ENCODE results near the gene PTEN.
"Not testable (repeated sequence)": the region's sequence is repeated elsewhere in the genome, so short reads cannot be mapped to it uniquely, and the experiment has no call there.

The PTEN gene

DNA sequence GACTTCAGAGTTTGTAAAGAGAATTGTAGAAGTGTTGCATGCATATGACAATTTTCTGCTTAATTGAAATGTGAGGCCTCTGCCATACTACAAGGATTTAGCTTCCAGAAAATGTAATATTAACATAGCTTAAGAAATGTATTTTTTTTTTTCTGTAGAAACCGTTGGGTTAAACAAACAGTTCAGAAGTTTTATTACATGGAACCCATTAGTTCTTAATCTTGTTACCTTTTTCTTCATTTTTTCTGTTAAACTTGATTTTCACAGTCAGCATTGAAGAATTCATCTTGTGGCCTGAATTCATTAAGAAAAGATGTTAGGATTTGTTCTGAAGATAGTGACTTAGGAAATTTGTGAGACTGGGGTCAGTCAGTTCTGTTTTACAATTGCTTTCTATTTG is 4.9 kb downstream of the PTEN start:
- peaks cover 0 to 66% (median 38%) of the 10 kb centered on the region in 5 donors for H3K4me1 ChIP-seq (ENCODE audit: control insufficient read depth in 5 of 5, insufficient read depth in 5 of 5, low read length in 5 of 5)
- H3K27me3 ChIP-seq (ENCODE audit: control insufficient read depth in 5 of 5, insufficient read depth in 4 of 5, low read length in 5 of 5), result no peaks in the 10 kb centered on the region
- no peaks in the 10 kb centered on the region for H3K36me3 ChIP-seq (ENCODE audit: control insufficient read depth in 5 of 5, insufficient read depth in 5 of 5, low read length in 5 of 5)
- H3K9me3 ChIP-seq (ENCODE audit: control insufficient read depth in 5 of 5, low read length in 5 of 5), result no peaks in the 10 kb centered on the region
- peak overlapping the region; percentile 91 for H3K27ac ChIP-seq (ENCODE audit: low read depth, low read length)
- peak overlapping the region; percentile 92 to 99 (median 97) for H3K4me3 ChIP-seq (ENCODE audit: low read depth in 1 of 5, low read length in 5 of 5)
- peak overlapping the region; percentile 76 to 92 (median 89) for H3K9ac ChIP-seq (ENCODE audit: low read length in 5 of 5)

DNA sequence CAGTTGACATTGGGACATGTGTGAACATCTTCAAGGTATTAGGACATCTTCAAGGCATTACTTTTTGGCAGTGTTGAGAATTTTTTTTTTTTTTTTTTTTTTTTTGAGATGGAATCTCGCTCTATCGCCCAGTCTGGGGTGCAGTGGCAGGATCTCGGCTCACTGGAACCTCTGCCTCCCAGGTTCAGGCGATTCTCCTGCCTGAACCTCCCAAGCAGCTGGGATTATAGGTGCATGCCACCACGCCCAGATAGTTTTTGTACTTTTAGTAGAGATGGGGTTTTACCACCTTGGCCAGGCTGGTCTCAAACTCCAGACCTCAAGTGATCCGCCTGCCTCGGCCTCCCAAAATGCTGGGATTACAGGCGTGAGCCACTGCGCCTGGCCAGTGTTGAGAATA is 5.7 kb downstream of the PTEN start:
- not testable (repeated sequence) for H3K36me3 ChIP-seq (ENCODE audit: control insufficient read depth in 5 of 5, insufficient read depth in 5 of 5, low read length in 5 of 5); H3K9me3 ChIP-seq (ENCODE audit: control insufficient read depth in 5 of 5, low read length in 5 of 5); H3K27me3 ChIP-seq (ENCODE audit: control insufficient read depth in 5 of 5, insufficient read depth in 4 of 5, low read length in 5 of 5)
- peaks cover 0 to 75% (median 39%) of the 10 kb centered on the region in 5 donors for H3K4me1 ChIP-seq (ENCODE audit: control insufficient read depth in 5 of 5, insufficient read depth in 5 of 5, low read length in 5 of 5)
- peak overlapping the region; percentile 20 to 99 (median 97) for H3K4me3 ChIP-seq (ENCODE audit: low read depth in 1 of 5, low read length in 5 of 5)
- peak overlapping the region; percentile 91 for H3K27ac ChIP-seq (ENCODE audit: low read depth, low read length)
- peak overlapping the region in 2 of 5 donors; percentile 92 for H3K9ac ChIP-seq (ENCODE audit: low read length in 5 of 5)

DNA sequence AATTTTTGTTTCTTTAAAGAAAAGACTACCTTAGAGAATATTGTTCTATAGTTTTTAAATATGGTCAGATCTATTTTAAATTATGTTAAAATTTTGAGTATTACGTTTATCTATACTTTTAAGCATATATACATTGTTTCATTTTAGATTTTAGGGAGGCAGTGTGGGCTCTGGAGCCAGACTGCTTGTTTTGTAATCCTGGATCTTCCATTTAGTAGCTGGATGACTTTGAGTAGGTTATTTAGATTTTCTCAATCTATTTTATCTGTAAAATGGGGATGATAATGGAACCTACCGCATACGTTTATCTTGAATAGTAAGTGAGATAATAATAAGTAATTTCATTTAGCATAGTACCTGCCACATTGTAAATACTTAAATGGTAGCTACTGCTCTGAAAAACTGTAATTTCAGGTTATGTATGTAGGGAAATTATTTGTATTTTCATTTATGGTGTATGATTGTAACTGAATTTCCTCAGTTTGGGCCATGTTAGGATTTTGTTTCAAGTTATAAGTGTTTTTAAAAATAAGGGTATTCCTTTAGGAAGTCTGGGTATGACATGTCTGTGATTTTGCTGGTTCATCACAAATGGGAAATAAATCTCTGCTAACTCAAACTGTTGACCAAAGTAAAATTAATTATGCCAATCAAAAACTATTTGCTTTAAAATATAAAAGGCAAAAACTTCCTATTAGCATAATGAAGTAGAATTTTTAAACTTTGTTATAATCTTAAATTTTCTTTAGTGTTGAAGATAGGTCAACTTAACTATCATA is 6.5 kb downstream of the PTEN start:
- peaks cover 0 to 77% (median 45%) of the 10 kb centered on the region in 5 donors for H3K4me1 ChIP-seq (ENCODE audit: control insufficient read depth in 5 of 5, insufficient read depth in 5 of 5, low read length in 5 of 5)
- H3K27ac ChIP-seq (ENCODE audit: low read depth, low read length), result peak overlapping the region; percentile 91
- no peaks in the 10 kb centered on the region for H3K27me3 ChIP-seq (ENCODE audit: control insufficient read depth in 5 of 5, insufficient read depth in 4 of 5, low read length in 5 of 5)
- no peaks in the 10 kb centered on the region for H3K9me3 ChIP-seq (ENCODE audit: control insufficient read depth in 5 of 5, low read length in 5 of 5)
- H3K4me3 ChIP-seq (ENCODE audit: low read depth in 1 of 5, low read length in 5 of 5), result no peak overlapping the region
- H3K36me3 ChIP-seq (ENCODE audit: control insufficient read depth in 5 of 5, insufficient read depth in 5 of 5, low read length in 5 of 5), result no peaks in the 10 kb centered on the region
- H3K9ac ChIP-seq (ENCODE audit: low read length in 5 of 5), result peak overlapping the region in 2 of 5 donors; percentile 28 to 46

DNA sequence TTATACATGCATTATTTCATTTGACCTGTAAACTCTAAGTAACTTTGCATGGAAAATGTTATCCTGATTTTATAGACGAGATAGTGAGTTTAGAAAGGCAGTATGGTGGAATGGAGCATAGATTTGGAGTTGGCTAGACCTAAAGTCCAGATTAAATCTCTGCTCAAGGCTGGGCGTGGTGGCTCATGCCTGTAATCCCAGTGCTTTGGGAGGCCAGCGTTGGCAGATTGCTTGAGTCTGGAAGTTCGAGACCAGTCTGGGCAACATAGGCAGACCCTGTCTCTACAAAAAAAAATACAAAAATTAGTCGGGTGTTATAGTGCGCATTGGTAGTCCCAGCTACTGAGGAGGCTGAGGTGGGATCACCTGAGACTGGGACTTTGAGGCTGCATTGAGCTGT is 9.4 kb downstream of the PTEN start:
- H3K4me3 ChIP-seq (ENCODE audit: low read depth in 1 of 5, low read length in 5 of 5), result no peak overlapping the region
- peak overlapping the region; percentile 64 for H3K27ac ChIP-seq (ENCODE audit: low read depth, low read length)

DNA sequence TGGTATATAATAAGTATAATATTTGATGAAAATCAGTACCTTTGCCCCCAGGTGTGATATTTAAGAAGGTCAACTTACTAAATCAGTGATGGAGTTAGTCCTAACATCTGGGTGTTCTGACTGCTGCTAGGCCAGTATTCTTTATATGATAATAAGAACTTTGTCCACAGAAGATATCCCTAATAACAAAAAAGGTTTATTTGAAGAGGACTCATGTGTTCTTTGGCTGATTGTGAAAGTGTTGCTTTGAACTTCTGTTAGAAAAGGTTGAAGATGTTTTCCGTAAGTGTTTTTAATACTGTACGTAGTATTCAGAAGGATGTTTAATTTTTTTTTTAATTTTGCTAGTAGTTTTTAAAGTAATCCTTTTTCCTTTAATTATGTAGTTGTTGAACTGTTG is 10.2 kb downstream of the PTEN start:
- Histone ChIP-seq H3K9ac (ENCODE audit: low read length in 5 of 5) (peak overlapping the region in 1 of 5 donors; percentile 25), H3K4me3 (ENCODE audit: low read depth in 1 of 5, low read length in 5 of 5) (no peak overlapping the region), H3K36me3 (ENCODE audit: control insufficient read depth in 5 of 5, insufficient read depth in 5 of 5, low read length in 5 of 5) (peaks cover 0 to 5% (median 3%) of the 10 kb centered on the region in 5 donors), H3K27ac (ENCODE audit: low read depth, low read length) (peak overlapping the region; percentile 64), H3K27me3 (ENCODE audit: control insufficient read depth in 5 of 5, insufficient read depth in 4 of 5, low read length in 5 of 5) (no peaks in the 10 kb centered on the region), H3K9me3 (ENCODE audit: control insufficient read depth in 5 of 5, low read length in 5 of 5) (no peaks in the 10 kb centered on the region), H3K4me1 (ENCODE audit: control insufficient read depth in 5 of 5, insufficient read depth in 5 of 5, low read length in 5 of 5) (peaks cover 0 to 78% (median 45%) of the 10 kb centered on the region in 5 donors)

More for the DNA sequence above, 9.4 kb downstream of the PTEN start:
- H3K4me1 ChIP-seq (ENCODE audit: control insufficient read depth in 5 of 5, insufficient read depth in 5 of 5, low read length in 5 of 5), result peaks cover 0 to 82% (median 47%) of the 10 kb centered on the region in 5 donors
- H3K27me3 ChIP-seq (ENCODE audit: control insufficient read depth in 5 of 5, insufficient read depth in 4 of 5, low read length in 5 of 5), result no peaks in the 10 kb centered on the region
- no peaks in the 10 kb centered on the region for H3K9me3 ChIP-seq (ENCODE audit: control insufficient read depth in 5 of 5, low read length in 5 of 5)
- H3K36me3 ChIP-seq (ENCODE audit: control insufficient read depth in 5 of 5, insufficient read depth in 5 of 5, low read length in 5 of 5), result no peaks in the 10 kb centered on the region
- peak overlapping the region in 1 of 5 donors; percentile 25 for H3K9ac ChIP-seq (ENCODE audit: low read length in 5 of 5)

DNA sequence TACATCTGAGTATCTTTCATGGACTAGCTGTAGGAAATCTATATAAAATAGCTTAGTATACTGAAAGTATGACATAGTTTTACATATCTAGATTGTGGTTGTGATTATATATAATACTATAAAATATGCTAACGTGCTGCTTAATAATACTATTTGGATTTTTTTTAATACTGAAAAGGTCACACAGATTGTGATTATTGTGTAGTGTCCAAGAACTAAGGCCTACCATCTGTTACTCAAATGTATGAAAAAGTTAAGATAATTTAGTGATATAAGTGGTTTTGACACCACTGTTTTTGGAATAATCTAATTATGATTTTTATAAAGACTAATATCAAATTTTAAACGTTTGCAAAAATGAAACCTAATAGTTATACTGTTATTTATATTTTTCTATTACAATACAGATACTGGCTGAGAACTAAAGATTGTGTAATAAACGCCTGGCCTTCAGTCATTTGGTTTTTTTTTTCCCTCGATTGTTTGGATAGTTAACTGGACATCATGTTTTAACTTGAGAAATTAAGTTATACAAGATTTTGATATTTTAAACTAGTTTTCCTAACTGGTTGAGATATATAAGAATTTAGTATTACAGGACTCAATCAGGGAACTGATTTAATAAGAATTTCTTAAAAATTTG is 12.6 kb downstream of the PTEN start:
- Histone ChIP-seq H3K4me3 (ENCODE audit: low read depth in 1 of 5, low read length in 5 of 5) (no peak overlapping the region), H3K9me3 (ENCODE audit: control insufficient read depth in 5 of 5, low read length in 5 of 5) (no peaks in the 10 kb centered on the region), H3K27ac (ENCODE audit: low read depth, low read length) (peak overlapping the region; percentile 51), H3K9ac (ENCODE audit: low read length in 5 of 5) (peak overlapping the region in 3 of 5 donors; percentile 20 to 56 (median 41)), H3K27me3 (ENCODE audit: control insufficient read depth in 5 of 5, insufficient read depth in 4 of 5, low read length in 5 of 5) (no peaks in the 10 kb centered on the region), H3K4me1 (ENCODE audit: control insufficient read depth in 5 of 5, insufficient read depth in 5 of 5, low read length in 5 of 5) (peaks cover 0 to 60% (median 25%) of the 10 kb centered on the region in 5 donors), H3K36me3 (ENCODE audit: control insufficient read depth in 5 of 5, insufficient read depth in 5 of 5, low read length in 5 of 5) (peaks cover 0 to 11% (median 3%) of the 10 kb centered on the region in 5 donors)

DNA sequence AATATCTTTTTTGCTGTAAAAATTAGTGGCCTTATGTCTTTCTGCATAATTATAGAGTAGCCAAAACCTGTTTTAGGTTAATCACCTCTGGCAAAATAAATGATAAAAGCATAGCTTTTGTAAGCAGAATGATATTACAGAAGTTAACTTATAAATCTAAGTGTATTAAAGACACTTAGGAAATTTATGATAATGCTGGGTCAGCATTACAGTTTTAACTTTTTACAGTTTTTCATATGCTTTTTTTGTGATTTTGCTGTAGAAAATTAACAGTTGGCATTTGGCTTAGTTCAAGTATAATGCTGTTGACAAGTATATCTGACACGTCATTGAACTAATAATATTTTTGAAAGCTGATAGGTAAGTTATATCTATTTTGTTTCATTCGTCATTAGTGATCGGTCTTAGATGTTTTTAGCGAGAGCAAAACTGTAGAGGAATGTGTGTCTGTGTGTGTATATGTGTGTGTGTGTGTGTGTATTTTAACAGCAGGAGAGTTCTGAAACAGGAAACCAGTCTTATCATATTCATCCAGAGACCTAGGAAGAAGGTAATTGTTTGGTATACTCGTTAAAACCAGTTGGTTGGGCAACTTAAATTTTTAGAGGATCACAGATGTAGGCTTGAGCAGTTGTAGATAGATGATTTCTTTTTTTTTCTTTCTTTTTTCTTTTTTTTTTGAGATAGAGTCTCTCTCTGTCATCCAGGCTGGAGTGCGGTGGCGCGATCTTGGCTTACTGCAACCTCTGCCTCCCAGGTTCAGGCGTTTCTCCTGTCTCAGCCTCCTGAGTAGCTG is 15.4 kb downstream of the PTEN start:
- Histone ChIP-seq H3K27ac (ENCODE audit: low read depth, low read length) (no peak overlapping the region), H3K4me1 (ENCODE audit: control insufficient read depth in 5 of 5, insufficient read depth in 5 of 5, low read length in 5 of 5) (peaks cover 0 to 42% (median 16%) of the 10 kb centered on the region in 5 donors), H3K9ac (ENCODE audit: low read length in 5 of 5) (no peak overlapping the region), H3K36me3 (ENCODE audit: control insufficient read depth in 5 of 5, insufficient read depth in 5 of 5, low read length in 5 of 5) (peaks cover 0 to 11% (median 3%) of the 10 kb centered on the region in 5 donors), H3K27me3 (ENCODE audit: control insufficient read depth in 5 of 5, insufficient read depth in 4 of 5, low read length in 5 of 5) (no peaks in the 10 kb centered on the region), H3K4me3 (ENCODE audit: low read depth in 1 of 5, low read length in 5 of 5) (no peak overlapping the region), H3K9me3 (ENCODE audit: control insufficient read depth in 5 of 5, low read length in 5 of 5) (no peaks in the 10 kb centered on the region)

DNA sequence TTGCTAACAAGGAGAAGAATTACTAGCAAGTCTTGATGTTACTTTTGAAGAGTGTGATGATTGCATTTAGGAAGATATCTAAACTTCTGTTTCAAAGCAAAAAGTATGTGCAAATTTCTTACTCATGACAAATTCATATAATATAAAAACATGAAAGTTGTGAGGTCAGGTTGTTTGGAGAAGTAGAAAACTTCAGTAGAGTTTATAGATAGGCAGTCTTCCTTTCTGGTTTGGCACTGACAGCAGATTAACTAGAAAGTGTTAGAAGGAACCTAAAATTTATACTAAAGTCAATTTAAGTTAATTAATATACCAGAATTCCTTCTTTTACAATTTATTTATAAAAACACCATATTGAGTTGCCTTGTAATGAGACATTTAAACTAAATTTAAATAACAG is 16.9 kb downstream of the PTEN start:
- Histone ChIP-seq H3K27ac (ENCODE audit: low read depth, low read length) (no peak overlapping the region), H3K36me3 (ENCODE audit: control insufficient read depth in 5 of 5, insufficient read depth in 5 of 5, low read length in 5 of 5) (peaks cover 0 to 11% (median 3%) of the 10 kb centered on the region in 5 donors), H3K27me3 (ENCODE audit: control insufficient read depth in 5 of 5, insufficient read depth in 4 of 5, low read length in 5 of 5) (no peaks in the 10 kb centered on the region), H3K9ac (ENCODE audit: low read length in 5 of 5) (no peak overlapping the region), H3K4me3 (ENCODE audit: low read depth in 1 of 5, low read length in 5 of 5) (no peak overlapping the region), H3K4me1 (ENCODE audit: control insufficient read depth in 5 of 5, insufficient read depth in 5 of 5, low read length in 5 of 5) (peaks cover 0 to 33% (median 7%) of the 10 kb centered on the region in 5 donors), H3K9me3 (ENCODE audit: control insufficient read depth in 5 of 5, low read length in 5 of 5) (no peaks in the 10 kb centered on the region)

DNA sequence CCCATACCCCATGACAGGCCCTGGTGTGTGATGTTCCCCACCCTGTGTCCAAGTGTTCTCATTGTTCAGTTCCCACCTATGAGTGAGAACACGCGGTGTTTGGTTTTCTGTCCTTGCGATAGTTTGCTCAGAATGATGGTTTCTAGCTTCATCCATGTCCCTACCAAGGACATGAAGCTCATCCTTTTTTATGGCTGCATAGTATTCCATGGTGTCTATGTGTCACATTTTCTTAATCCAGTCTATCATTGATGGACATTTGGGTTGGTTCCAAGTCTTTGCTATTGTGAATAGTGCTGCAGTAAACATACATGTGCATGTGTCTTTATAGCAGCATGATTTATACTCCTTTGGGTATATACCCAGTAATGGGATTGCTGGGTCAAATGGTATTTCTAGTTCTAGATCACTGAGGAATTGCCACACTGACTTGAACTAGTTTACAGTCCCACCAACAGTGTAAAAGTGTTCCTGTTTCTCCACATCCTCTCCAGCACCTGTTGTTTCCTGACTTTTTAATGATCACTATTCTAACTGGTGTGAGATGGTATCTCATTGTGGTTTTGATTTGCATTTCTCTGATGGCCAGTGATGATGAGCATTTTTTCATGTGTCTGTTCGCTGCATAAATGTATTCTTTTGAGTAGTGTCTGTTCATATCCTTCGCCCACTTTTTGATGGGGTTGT is 18.1 kb downstream of the PTEN start:
- not testable (repeated sequence) for H3K27ac ChIP-seq (ENCODE audit: low read depth, low read length); H3K9ac ChIP-seq (ENCODE audit: low read length in 5 of 5); H3K4me3 ChIP-seq (ENCODE audit: low read depth in 1 of 5, low read length in 5 of 5); H3K9me3 ChIP-seq (ENCODE audit: control insufficient read depth in 5 of 5, low read length in 5 of 5); H3K27me3 ChIP-seq (ENCODE audit: control insufficient read depth in 5 of 5, insufficient read depth in 4 of 5, low read length in 5 of 5)
- Histone ChIP-seq H3K36me3 (ENCODE audit: control insufficient read depth in 5 of 5, insufficient read depth in 5 of 5, low read length in 5 of 5) (peaks cover 0 to 11% (median 9%) of the 10 kb centered on the region in 5 donors), H3K4me1 (ENCODE audit: control insufficient read depth in 5 of 5, insufficient read depth in 5 of 5, low read length in 5 of 5) (peaks cover 0 to 26% (median 5%) of the 10 kb centered on the region in 5 donors)

All from subcutaneous abdominal adipose tissue (tissue), 5 donors.